Endothelial cell (in vitro differentiated cells): ENCODE results near the gene SEPTIN1. TPM values are rescaled to one million over a fixed set of nuclear protein-coding genes. Genes with fewer than 3 reads are reported as not detected.
"Not testable (repeated sequence)": the region's sequence is repeated elsewhere in the genome, so short reads cannot be mapped to it uniquely, and the experiment has no call there.

Experiments used
- DNase-seq: peaks from one replicate; pipeline ENCODE4 v3.0.0; 2021; ENCODE audit warnings: low spot score
- H3K27ac Mint-ChIP-seq: one replicate; pipeline ENCODE4 v1.8.0; 2021; ENCODE audit warnings: mixed read lengths, inconsistent platforms; ENCODE audit not compliant: unreplicated experiment
- H3K27me3 Mint-ChIP-seq: one replicate; pipeline ENCODE4 v1.8.0; 2021; ENCODE audit warnings: mild to moderate bottlenecking, moderate library complexity, mixed read lengths, inconsistent platforms; ENCODE audit not compliant: unreplicated experiment
- H3K36me3 Mint-ChIP-seq: one replicate; pipeline ENCODE4 v1.8.0; 2021; ENCODE audit warnings: mild to moderate bottlenecking, low read depth, mixed read lengths, inconsistent platforms; ENCODE audit not compliant: unreplicated experiment
- H3K4me1 Mint-ChIP-seq: one replicate; pipeline ENCODE4 v1.8.0; 2021; ENCODE audit warnings: mild to moderate bottlenecking, mixed read lengths, inconsistent platforms; ENCODE audit not compliant: unreplicated experiment
- H3K4me3 Mint-ChIP-seq: one replicate; pipeline ENCODE4 v1.8.0; 2021; ENCODE audit warnings: mild to moderate bottlenecking, mixed read lengths, inconsistent platforms; ENCODE audit not compliant: unreplicated experiment
- H3K9me3 Mint-ChIP-seq: one replicate; pipeline ENCODE4 v1.8.0; 2021; ENCODE audit warnings: mixed read lengths, inconsistent platforms; ENCODE audit not compliant: unreplicated experiment
- total RNA-seq: library from RNA; stranded (reverse); fragmentation: NEBNext Ultra II Directional; extraction: Animal tissue kit (Norgen Biotek cat#: 25700); gene quantifications from one replicate; pipeline ENCODE4 v1.2.1, GENCODE V29; 2021; ENCODE audit not compliant: unreplicated experiment
- TF ChIP-seq, protein P1 (sequence below): fragments of 200-600 bp; sonication (generic); IDR thresholded peaks from one replicate; pipeline ENCODE4 v1.5.0; 2021; ENCODE audit warnings: antibody characterized with exemption; ENCODE audit not compliant: unreplicated experiment

The SEPTIN1 gene
- total RNA-seq, 1 donor from 2014 or later = 1.6 TPM

DNA sequence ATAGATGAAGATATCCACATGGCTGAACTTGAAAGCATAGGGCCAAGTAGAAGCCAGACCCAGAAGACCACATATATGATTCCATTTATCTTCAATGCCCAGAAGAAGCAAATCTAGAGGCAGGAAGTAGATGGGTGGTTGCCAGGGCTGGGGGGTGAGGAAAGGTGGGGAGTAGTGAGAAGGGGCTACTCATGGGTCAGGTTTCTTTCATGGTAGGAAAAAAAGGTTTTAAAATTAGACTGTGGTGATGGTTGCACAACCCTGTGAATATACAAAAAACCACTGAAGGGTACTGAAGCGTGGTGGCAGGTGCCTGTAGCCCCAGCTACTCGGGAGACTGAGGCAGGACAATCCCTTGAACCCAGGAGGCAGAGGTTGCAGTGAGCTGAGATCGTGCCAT is 32.7 kb downstream of the SEPTIN1 start:
- DNase-seq = no peak
- Mint-ChIP-seq H3K4me3 (peak overlapping the region; percentile 47), H3K27ac (no peak overlapping the region), H3K36me3 (peaks cover 22% of the 10 kb centered on the region), H3K9me3 (no peaks in the 10 kb centered on the region), H3K4me1 (peaks cover 10% of the 10 kb centered on the region), H3K27me3 (peaks cover 19% of the 10 kb centered on the region)
- TF ChIP-seq, protein P1, sequence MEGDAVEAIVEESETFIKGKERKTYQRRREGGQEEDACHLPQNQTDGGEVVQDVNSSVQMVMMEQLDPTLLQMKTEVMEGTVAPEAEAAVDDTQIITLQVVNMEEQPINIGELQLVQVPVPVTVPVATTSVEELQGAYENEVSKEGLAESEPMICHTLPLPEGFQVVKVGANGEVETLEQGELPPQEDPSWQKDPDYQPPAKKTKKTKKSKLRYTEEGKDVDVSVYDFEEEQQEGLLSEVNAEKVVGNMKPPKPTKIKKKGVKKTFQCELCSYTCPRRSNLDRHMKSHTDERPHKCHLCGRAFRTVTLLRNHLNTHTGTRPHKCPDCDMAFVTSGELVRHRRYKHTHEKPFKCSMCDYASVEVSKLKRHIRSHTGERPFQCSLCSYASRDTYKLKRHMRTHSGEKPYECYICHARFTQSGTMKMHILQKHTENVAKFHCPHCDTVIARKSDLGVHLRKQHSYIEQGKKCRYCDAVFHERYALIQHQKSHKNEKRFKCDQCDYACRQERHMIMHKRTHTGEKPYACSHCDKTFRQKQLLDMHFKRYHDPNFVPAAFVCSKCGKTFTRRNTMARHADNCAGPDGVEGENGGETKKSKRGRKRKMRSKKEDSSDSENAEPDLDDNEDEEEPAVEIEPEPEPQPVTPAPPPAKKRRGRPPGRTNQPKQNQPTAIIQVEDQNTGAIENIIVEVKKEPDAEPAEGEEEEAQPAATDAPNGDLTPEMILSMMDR = no peak

DNA sequence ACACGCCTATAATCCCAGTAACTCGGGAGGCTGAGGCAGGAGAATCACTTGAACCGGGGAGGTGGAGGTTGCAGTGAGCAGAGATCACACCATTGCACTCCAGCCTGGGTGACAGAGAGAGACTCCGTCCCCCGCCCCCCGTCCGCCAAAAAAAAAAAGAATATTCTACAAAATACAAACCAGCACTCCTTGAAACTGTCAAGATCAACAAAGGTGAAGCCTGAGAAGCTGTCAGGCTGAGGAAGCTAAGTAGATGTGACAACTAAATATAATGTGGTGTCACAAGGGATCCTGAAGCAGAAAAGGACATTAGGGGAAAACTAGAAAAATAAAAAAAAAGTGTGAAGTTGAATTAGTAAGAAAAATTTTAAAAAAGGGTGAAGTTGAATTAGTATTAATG is 33.4 kb downstream of the SEPTIN1 start:
- TF ChIP-seq, protein P1 = no peak
- DNase-seq = no peak
- H3K9me3 Mint-ChIP-seq = no peaks in the 10 kb centered on the region
- peaks cover 2% of the 10 kb centered on the region for H3K4me1 Mint-ChIP-seq
- H3K27me3 Mint-ChIP-seq = peaks cover 14% of the 10 kb centered on the region
- H3K4me3 Mint-ChIP-seq = no peak overlapping the region
- H3K36me3 Mint-ChIP-seq = peaks cover 17% of the 10 kb centered on the region
- H3K27ac Mint-ChIP-seq = no peak overlapping the region

DNA sequence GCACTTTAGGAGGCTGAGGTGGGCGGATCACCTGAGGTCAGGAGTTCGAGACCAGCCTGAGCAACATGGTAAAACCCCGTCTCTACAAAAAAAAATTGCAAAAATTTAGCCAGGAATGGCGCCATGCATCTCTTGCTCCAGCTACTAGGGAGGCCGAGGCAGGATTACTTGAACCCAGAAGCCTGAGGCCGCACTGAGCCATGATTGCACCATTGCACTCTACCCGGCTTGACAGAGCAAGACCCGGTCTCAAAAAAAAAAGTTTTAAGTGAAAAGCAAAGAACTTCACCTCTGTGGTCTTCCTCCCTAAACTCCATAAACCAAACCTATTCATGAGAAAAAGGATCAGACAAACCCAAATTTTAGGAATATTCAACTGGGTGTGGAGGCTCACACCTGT is 34.2 kb downstream of the SEPTIN1 start:
- H3K4me3 Mint-ChIP-seq = no peak overlapping the region
- peaks cover 17% of the 10 kb centered on the region for H3K36me3 Mint-ChIP-seq
- peaks cover 11% of the 10 kb centered on the region for H3K27me3 Mint-ChIP-seq
- no peak overlapping the region for H3K27ac Mint-ChIP-seq
- no peak for DNase-seq
- no peaks in the 10 kb centered on the region for H3K4me1 Mint-ChIP-seq
- no peaks in the 10 kb centered on the region for H3K9me3 Mint-ChIP-seq
- TF ChIP-seq, protein P1 = no peak

DNA sequence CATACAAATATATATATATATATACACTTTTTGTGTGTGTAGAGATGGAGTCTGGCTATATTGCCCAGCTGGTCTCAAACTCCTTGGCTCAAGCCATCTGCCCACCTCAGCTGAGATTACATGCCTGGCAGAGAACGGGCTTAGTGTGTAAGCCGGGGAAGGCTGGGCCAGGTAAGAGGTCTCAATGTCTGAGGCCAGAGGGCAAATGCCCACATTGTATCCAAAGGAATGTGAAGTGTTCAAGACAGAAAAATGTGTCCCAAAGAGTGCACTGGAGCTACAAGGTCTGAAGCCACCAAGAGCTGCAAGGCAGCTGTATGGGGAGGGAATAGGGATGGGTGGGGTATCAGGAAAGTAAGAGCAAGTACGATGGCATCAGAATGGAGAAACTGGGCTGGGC is 36.1 kb downstream of the SEPTIN1 start:
- Mint-ChIP-seq H3K4me3 (no peak overlapping the region), H3K9me3 (no peaks in the 10 kb centered on the region), H3K4me1 (no peaks in the 10 kb centered on the region), H3K27me3 (peaks cover 2% of the 10 kb centered on the region), H3K27ac (no peak overlapping the region), H3K36me3 (peaks cover 12% of the 10 kb centered on the region)
- DNase-seq = no peak
- TF ChIP-seq, protein P1 = no peak

DNA sequence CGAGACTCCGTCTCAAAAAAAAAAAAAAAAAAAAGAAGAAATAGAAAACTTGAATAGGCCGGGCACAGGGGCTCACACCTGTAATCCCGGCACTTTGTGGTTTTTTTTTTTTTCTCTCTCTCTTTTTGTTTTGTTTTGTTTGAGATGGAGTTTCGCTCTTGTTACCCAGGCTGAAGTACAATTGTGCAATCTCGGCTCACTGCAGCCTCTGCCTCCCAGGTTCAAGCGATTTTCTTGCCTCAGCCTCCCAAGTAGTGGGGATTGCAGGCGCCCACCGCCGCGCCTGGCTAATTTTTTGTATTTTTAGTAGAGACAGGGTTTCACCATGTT is 38.9 kb downstream of the SEPTIN1 start:
- H3K9me3 Mint-ChIP-seq, H3K36me3 Mint-ChIP-seq, H3K27ac Mint-ChIP-seq, H3K27me3 Mint-ChIP-seq, H3K4me1 Mint-ChIP-seq, DNase-seq, H3K4me3 Mint-ChIP-seq: not testable (repeated sequence)
